Neuronal stem cell (in vitro differentiated cells): ENCODE results near the gene FAHD2A.
"Not testable (repeated sequence)": the region's sequence is repeated elsewhere in the genome, so short reads cannot be mapped to it uniquely, and the experiment has no call there.

Experiments used
- DNase-seq: peaks from one replicate; pipeline ENCODE4 v3.0.0-alpha.2; 2013; ENCODE audit warnings: low spot score
- H2AFZ ChIP-seq: one replicate; pipeline ENCODE4 v1.6.1; 2013; ENCODE audit warnings: mild to moderate bottlenecking, low read length, inconsistent platforms
- H2AK5ac ChIP-seq: 2 replicates; pipeline ENCODE4 v1.6.1; 2013; ENCODE audit warnings: low read depth, mild to moderate bottlenecking, inconsistent platforms, low read length, moderate library complexity, mixed read lengths
- H2BK120ac ChIP-seq: 2 replicates; pipeline ENCODE4 v1.6.1; 2013; ENCODE audit warnings: low read depth, mild to moderate bottlenecking, inconsistent platforms, low read length, moderate library complexity, mixed read lengths
- H2BK12ac ChIP-seq: one replicate; pipeline ENCODE4 v1.6.1; 2013; ENCODE audit warnings: low read length, inconsistent platforms
- H2BK15ac ChIP-seq: 2 replicates; pipeline ENCODE4 v1.6.1; 2013; ENCODE audit warnings: mild to moderate bottlenecking, low read length, inconsistent platforms, mixed read lengths
- H2BK5ac ChIP-seq: one replicate; pipeline ENCODE4 v1.6.1; 2013; ENCODE audit warnings: inconsistent platforms, mild to moderate bottlenecking, low read length, moderate library complexity
- H3K14ac ChIP-seq: one replicate; pipeline ENCODE4 v1.6.1; 2013; ENCODE audit warnings: low read length, inconsistent platforms
- H3K18ac ChIP-seq: 2 replicates; pipeline ENCODE4 v1.6.1; 2013; ENCODE audit warnings: low read length, inconsistent platforms
- H3K23ac ChIP-seq: 2 replicates; pipeline ENCODE4 v1.6.1; 2013; ENCODE audit warnings: low read depth, mild to moderate bottlenecking, mixed read lengths, low read length, inconsistent platforms; ENCODE audit not compliant: poor library complexity
- H3K27ac ChIP-seq: replicated peaks from 3 replicates; pipeline ENCODE4 v1.5.1; 2013; ENCODE audit warnings: low read length, inconsistent platforms
- H3K27me3 ChIP-seq, 3 experiments: 2 replicates each; pipeline ENCODE4 v1.6.1; 2013; ENCODE audit warnings: low read length in 3 of 3, mild to moderate bottlenecking in 2 of 3, inconsistent platforms in 1 of 3, low read depth in 1 of 3, mixed read lengths in 1 of 3, moderate library complexity in 1 of 3; ENCODE audit not compliant: control insufficient read depth in 3 of 3, insufficient read depth in 3 of 3
- H3K36me3 ChIP-seq, 2 donors: replicated peaks in 1 of 2; 2 replicates each; pipeline ENCODE4 v1.6.1; 2013; ENCODE audit warnings: low read length in 2 of 2; ENCODE audit not compliant: control insufficient read depth in 2 of 2, insufficient read depth in 2 of 2
- H3K4ac ChIP-seq: 2 replicates; pipeline ENCODE4 v1.6.1; 2013; ENCODE audit warnings: inconsistent platforms, mild to moderate bottlenecking, low read length, moderate library complexity
- H3K4me1 ChIP-seq, 2 donors: 1 replicate in 1 of 2; 2 replicates in 1 of 2; pipeline ENCODE4 v1.6.1; 2013; ENCODE audit warnings: low read length in 2 of 2, low read depth in 1 of 2; ENCODE audit not compliant: control insufficient read depth in 2 of 2, insufficient read depth in 1 of 2
- H3K4me2 ChIP-seq: one replicate; pipeline ENCODE4 v1.6.1; 2013; ENCODE audit warnings: mild to moderate bottlenecking, low read length, inconsistent platforms; ENCODE audit not compliant: insufficient read depth, poor library complexity, severe bottlenecking
- H3K4me3 ChIP-seq, 2 donors: 2 replicates each; pipeline ENCODE4 v1.5.1; 2013; ENCODE audit warnings: low read length in 2 of 2, mild to moderate bottlenecking in 2 of 2, inconsistent platforms in 1 of 2, moderate library complexity in 1 of 2
- H3K79me1 ChIP-seq: one replicate; pipeline ENCODE4 v1.6.1; 2013; ENCODE audit warnings: low read depth, mild to moderate bottlenecking, inconsistent platforms, low read length, moderate library complexity
- H3K9ac ChIP-seq: one replicate; pipeline ENCODE4 v1.6.1; 2013; ENCODE audit warnings: mild to moderate bottlenecking, low read depth, low read length, inconsistent platforms; ENCODE audit not compliant: poor library complexity
- H3K9me3 ChIP-seq, 2 donors: replicated peaks in 1 of 2; 2 replicates each; pipeline versions ENCODE3 to v1.6.1; 2013; ENCODE audit warnings: low read length in 2 of 2, mild to moderate bottlenecking in 2 of 2, inconsistent platforms in 1 of 2, low read depth in 1 of 2, mixed read lengths in 1 of 2, moderate library complexity in 1 of 2; ENCODE audit not compliant: control insufficient read depth in 2 of 2, insufficient read depth in 1 of 2
- H4K8ac ChIP-seq: one replicate; pipeline ENCODE4 v1.6.1; 2013; ENCODE audit warnings: low read depth, mild to moderate bottlenecking, inconsistent platforms, low read length, moderate library complexity
- H4K91ac ChIP-seq: one replicate; pipeline ENCODE4 v1.6.1; 2013; ENCODE audit warnings: low read length, low read depth, mild to moderate bottlenecking, inconsistent platforms; ENCODE audit not compliant: poor library complexity
- WGBS, 2 donors: extraction: QIAGEN DNeasy Blood & Tissue Kit; methylation state at CpG; one replicate each; pipeline ENCODE4 v1.1.7; 2013; ENCODE audit warnings: missing lambda C conversion rate in 2 of 2, mixed read lengths in 1 of 2; ENCODE audit not compliant: insufficient read length in 2 of 2, insufficient replicate concordance in 1 of 2; ENCODE audit errors: extremely low coverage in 2 of 2; 5-methylcytosine and 5-hydroxymethylcytosine counted together

FAHD2A gene

DNA sequence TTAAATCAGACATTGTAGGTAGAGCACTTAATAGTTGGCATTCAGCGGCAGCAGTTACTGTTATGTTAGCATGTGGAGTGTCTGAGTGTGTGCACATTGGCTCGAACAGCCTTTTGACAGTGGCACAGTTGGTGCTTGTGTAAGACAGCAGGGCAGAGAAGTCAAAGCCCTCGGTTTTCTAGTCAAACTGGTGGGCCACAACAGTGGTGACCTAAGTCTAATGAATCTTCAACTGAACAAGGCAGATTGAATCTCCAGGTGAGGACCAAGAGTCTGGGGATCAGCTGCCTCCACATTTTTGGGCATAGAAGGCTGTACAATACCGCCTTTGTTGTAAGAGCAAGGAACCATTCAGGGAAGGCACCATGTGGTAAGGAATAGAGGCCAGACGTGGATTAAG is 1.3 kb downstream of the FAHD2A start:
- WGBS, 2 donors, result no CpG with 5 or more reads among the region's 5 CpGs
- H4K8ac ChIP-seq, H2BK5ac ChIP-seq, H2BK12ac ChIP-seq, H2BK15ac ChIP-seq, H2AFZ ChIP-seq, H3K79me1 ChIP-seq, H3K9ac ChIP-seq, DNase-seq, H3K14ac ChIP-seq, H2AK5ac ChIP-seq, H4K91ac ChIP-seq, H3K9me3 ChIP-seq, H2BK120ac ChIP-seq, H3K27ac ChIP-seq, H3K4me1 ChIP-seq, H3K4ac ChIP-seq, H3K23ac ChIP-seq, H3K27me3 ChIP-seq, H3K18ac ChIP-seq: not testable (repeated sequence)
- Histone ChIP-seq H3K36me3 (peaks cover 0 to 18% of the 10 kb centered on the region in 2 donors), H3K4me2 (peak overlapping the region; percentile 2), H3K4me3 (peak overlapping the region in 1 of 2 donors; percentile 95)

DNA sequence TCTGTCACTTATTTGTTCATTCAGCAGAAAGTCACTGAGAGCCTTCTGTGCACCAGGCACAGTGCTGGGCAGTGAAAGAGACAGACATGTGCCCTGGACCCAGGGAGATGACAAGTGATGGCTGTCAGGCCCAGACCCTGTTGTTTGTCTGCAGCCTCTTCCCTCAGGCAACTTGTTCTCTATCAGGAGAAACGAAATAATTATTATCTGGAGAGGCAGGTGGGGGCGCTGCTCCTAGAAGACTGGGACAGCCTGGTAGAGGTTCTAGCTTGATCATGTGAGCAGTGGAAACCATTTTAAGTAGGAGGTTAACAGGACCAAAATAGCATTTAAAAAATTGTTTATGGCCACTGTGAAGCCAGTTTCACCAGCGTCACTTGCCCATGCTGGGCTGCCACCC is 2.2 kb downstream of the FAHD2A start:
- H2BK12ac ChIP-seq, H3K4ac ChIP-seq, H4K8ac ChIP-seq, H4K91ac ChIP-seq, H3K4me3 ChIP-seq, H3K9ac ChIP-seq, H3K79me1 ChIP-seq, H2BK120ac ChIP-seq, H3K27me3 ChIP-seq, H3K14ac ChIP-seq, H3K18ac ChIP-seq, H3K9me3 ChIP-seq, H3K27ac ChIP-seq, H2AFZ ChIP-seq, H3K4me2 ChIP-seq, DNase-seq, H2AK5ac ChIP-seq, H2BK5ac ChIP-seq, H2BK15ac ChIP-seq, H3K4me1 ChIP-seq, H3K23ac ChIP-seq: not testable (repeated sequence)
- peaks cover 0 to 26% of the 10 kb centered on the region in 2 donors for H3K36me3 ChIP-seq
- WGBS, 2 donors, result no CpG with 5 or more reads among the region's 3 CpGs

DNA sequence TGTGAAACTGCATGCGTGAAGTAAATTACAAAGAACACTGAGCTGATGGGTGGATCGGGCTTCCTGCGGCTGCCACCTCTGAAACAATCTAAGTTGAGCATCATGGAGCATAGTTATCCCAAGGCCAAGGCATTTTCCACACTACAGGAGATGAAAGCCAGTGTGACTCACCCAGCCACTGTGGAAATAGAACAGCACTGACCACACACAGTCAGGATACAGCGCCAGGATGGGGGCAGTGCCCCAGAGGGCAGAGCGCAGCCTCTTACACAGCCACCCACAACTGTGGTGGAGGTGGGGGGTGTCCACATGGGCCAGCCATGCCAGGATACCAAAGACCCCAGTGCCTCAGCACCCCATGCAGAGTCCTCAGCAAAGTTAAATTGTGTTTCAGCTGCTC is 8.7 kb downstream of the FAHD2A start:
- H3K4ac ChIP-seq, H4K91ac ChIP-seq, H3K4me2 ChIP-seq, H3K4me1 ChIP-seq, H3K4me3 ChIP-seq, H3K27me3 ChIP-seq, H2BK12ac ChIP-seq, H2AK5ac ChIP-seq, H3K9ac ChIP-seq, H3K27ac ChIP-seq, H3K18ac ChIP-seq, DNase-seq, H4K8ac ChIP-seq, H3K9me3 ChIP-seq, H2BK15ac ChIP-seq, H3K79me1 ChIP-seq, H3K23ac ChIP-seq, H2BK120ac ChIP-seq, H3K14ac ChIP-seq, H2BK5ac ChIP-seq, H2AFZ ChIP-seq: not testable (repeated sequence)
- no CpG with 5 or more reads among the region's 5 CpGs for WGBS, 2 donors
- peaks cover 6 to 51% of the 10 kb centered on the region in 2 donors for H3K36me3 ChIP-seq

DNA sequence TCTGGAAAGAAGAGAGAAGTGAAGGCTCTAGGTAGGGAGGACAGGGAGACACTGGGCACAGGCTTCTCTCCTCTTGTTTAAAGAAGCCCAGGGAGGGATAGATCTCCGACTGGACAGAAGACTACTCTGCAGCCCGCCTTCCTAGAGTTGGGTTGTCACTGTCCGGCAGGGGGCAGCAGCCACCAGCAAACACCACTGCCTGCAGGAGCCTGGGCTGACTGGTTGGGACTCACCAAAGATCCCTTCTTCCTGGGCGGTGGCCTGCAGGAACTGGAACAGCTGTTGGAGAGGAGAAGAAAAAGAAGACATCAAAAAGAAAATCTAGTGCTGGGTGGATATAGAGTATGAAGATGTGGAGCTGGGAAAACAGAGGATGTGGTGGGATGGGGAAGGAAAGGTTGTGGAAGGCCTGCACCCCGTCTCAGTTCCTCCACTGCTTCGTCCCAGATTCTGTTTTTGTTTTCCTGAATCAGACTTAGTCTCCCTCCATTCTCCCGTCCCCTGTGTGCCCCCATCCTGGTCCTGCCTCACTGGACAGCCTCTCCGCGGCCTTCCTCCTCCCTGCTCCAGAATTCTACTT is 11.6 kb downstream of the FAHD2A start:
- WGBS, 2 donors, result no CpG with 5 or more reads among the region's 9 CpGs
- not testable (repeated sequence) for H3K18ac ChIP-seq

More for the DNA sequence above, 11.6 kb downstream of the FAHD2A start:
- not testable (repeated sequence) for H3K4me1 ChIP-seq, H2BK120ac ChIP-seq, H3K27me3 ChIP-seq, H4K91ac ChIP-seq, H3K9ac ChIP-seq, H3K23ac ChIP-seq, H2AFZ ChIP-seq, H2AK5ac ChIP-seq, H3K4me3 ChIP-seq, H3K27ac ChIP-seq, H3K14ac ChIP-seq, H4K8ac ChIP-seq, H2BK12ac ChIP-seq, H3K9me3 ChIP-seq, H3K79me1 ChIP-seq, H3K4me2 ChIP-seq, H2BK15ac ChIP-seq, H2BK5ac ChIP-seq, H3K4ac ChIP-seq
- DNase-seq, result peak; percentile 57
- H3K36me3 ChIP-seq, result peaks cover 6 to 31% of the 10 kb centered on the region in 2 donors
